GM12878 (cell line): Measurements from ENCODE around the gene B3GNT3. TPM values are rescaled to one million over a fixed set of nuclear protein-coding genes. Genes with fewer than 3 reads are reported as not detected.
A peak's percentile ranks its signal among the peaks of the same experiment; 100 is the strongest.

ENCODE experiments used
- CEBPZ ChIP-seq: fragments of 150-350 bp; IDR thresholded peaks from 2 replicates; pipeline ENCODE4 v1.6.1; 2016; ENCODE audit warnings: low read depth, low read length
- CUX1 ChIP-seq: IDR thresholded peaks from 2 replicates; pipeline ENCODE4 v1.6.1; 2012; ENCODE audit warnings: improper control_type of control experiment, low read depth, low read length; ENCODE audit not compliant: insufficient replicate concordance
- GATAD2B ChIP-seq: fragments of 450-650 bp; conservative IDR thresholded peaks from 2 replicates; pipeline ENCODE4 v1.6.1; 2017; ENCODE audit warnings: low read depth, mild to moderate bottlenecking, moderate library complexity
- IKZF1 ChIP-seq: fragments of 450-650 bp; conservative IDR thresholded peaks from 2 replicates; pipeline ENCODE4 v1.6.1; 2017; ENCODE audit warnings: antibody characterized with exemption, mild to moderate bottlenecking
- IRF5 ChIP-seq: fragments of 450-650 bp; IDR thresholded peaks from 2 replicates; pipeline ENCODE4 v1.6.1; 2017; ENCODE audit warnings: borderline replicate concordance
- MYB ChIP-seq: fragments of 150-350 bp; IDR thresholded peaks from 2 replicates; pipeline ENCODE4 v1.6.1; 2014; ENCODE audit warnings: mild to moderate bottlenecking, low read depth, low read length, borderline replicate concordance
- NFYA ChIP-seq: IDR thresholded peaks from 2 replicates; pipeline ENCODE4 v1.6.1; 2011; ENCODE audit warnings: low read depth, mild to moderate bottlenecking, low read length, improper control_type of control experiment, borderline replicate concordance
- NFYB ChIP-seq: IDR thresholded peaks from 2 replicates; pipeline ENCODE4 v1.6.1; 2011; ENCODE audit warnings: low read depth, mild to moderate bottlenecking, low read length, improper control_type of control experiment, moderate library complexity; ENCODE audit not compliant: insufficient read depth
- NR2C1 ChIP-seq: fragments of 450-650 bp; IDR thresholded peaks from 2 replicates; pipeline ENCODE4 v1.6.1; 2017; ENCODE audit warnings: antibody characterized with exemption, mild to moderate bottlenecking, moderate library complexity
- NRF1 ChIP-seq: conservative IDR thresholded peaks from 2 replicates; pipeline ENCODE4 v1.6.1; 2011; ENCODE audit warnings: mild to moderate bottlenecking, low read depth, low read length, improper control_type of control experiment
- PML ChIP-seq: IDR thresholded peaks from 2 replicates; pipeline ENCODE4 v1.6.1; 2012; ENCODE audit warnings: low read length, inconsistent platforms
- RAD21 ChIP-seq: IDR thresholded peaks from 2 replicates; pipeline ENCODE4 v1.6.1; 2011; ENCODE audit warnings: mild to moderate bottlenecking, low read depth, low read length, moderate library complexity; ENCODE audit not compliant: insufficient read depth
- STAT1 ChIP-seq: fragments of 450-650 bp; conservative IDR thresholded peaks from 2 replicates; pipeline ENCODE4 v1.6.1; 2014; ENCODE audit warnings: antibody characterized with exemption, mild to moderate bottlenecking
- ZNF592 ChIP-seq: fragments of 450-650 bp; IDR thresholded peaks from 2 replicates; pipeline ENCODE4 v1.6.1; 2017; ENCODE audit warnings: mild to moderate bottlenecking, moderate library complexity
- polyA plus RNA-seq, 11 experiments: library from polyadenylated mRNA; depleted of rRNA in 4 of 11; unstranded in 6 of 11; stranded (reverse) in 5 of 11; fragments of >200 nt; fragmentation: Nextera tagmentation in 4 of 11; fragmentation: Illumina TruSeq in 1 of 11; extraction: Ambion mirVana in 4 of 11; extraction: Trizol in 1 of 11; gene quantifications; 1 replicate in 1 of 11; 2 replicates in 10 of 11; pipeline versions ENCODE4 v1.2.1 to v1.2.3, GENCODE V29; 2011 to 2016; ENCODE audit warnings: inconsistent platforms in 2 of 11, missing spikeins in 2 of 11, low read depth in 1 of 11
- total RNA-seq, 4 experiments: library from RNA; depleted of rRNA in 3 of 4; stranded (reverse); fragments of >200 nt in 3 of 4; fragmentation: Illumina TruSeq in 1 of 4; extraction: Trizol in 1 of 4; gene quantifications; 2 replicates each; pipeline versions ENCODE4 v1.2.1 to v1.2.3, GENCODE V29; 2013 to 2021

Gene B3GNT3
- total and polyA plus RNA-seq, 10 of the 15 experiments (the other 5 are each of a cell fraction or from before 2014, with no cell fraction given), result not detected

GRCh38 chr19:17751103-17751911 lies 43.6 kb upstream of the B3GNT3 start, which contains the start of gene FCHO1 (continued):
- TF ChIP-seq RAD21 (no peak), NR2C1 (no peak; the same call in 1 of the 2 replicates), NRF1 (no peak), CEBPZ (no peak), MYB (peak; percentile 88), STAT1 (0 out of 2 replicates have a peak, but pooled peaks have one; percentile 12), IRF5 (no peak), IKZF1 (peak; percentile 91), NFYA (no peak), PML (no peak), CUX1 (no peak), NFYB (no peak), ZNF592 (peak; percentile 60; the same call in 1 of the 2 replicates), GATAD2B (peak; percentile 88)
